HG03103 (cell line): ENCODE measurements around the gene SASH1.

Experiments used
- ATAC-seq: cut with Tn5 transposase; IDR thresholded peaks from one replicate; pipeline ENCODE4 v1.9.1; 2021; ENCODE audit warnings: low read depth; ENCODE audit not compliant: unreplicated experiment

The SASH1 gene

DNA sequence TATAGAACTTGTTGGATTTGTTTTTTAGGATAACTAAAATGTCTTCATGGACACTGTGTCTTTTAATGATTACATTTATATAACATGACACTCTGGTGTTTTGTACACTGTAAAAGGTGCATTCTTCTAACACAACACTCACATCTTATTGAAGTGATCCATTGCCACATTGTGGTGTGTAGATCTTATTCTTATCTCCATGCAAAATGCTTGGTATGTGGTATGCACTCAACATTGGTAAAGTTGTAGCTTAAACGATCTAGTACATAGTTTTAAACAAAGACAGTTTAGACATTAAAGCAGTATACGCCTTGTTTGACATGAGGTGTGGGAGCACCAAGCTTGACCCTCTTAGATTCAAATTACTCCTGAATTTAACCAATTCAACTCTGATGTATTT, 84.7 kb downstream of the SASH1 start:
- no peak for ATAC-seq

DNA sequence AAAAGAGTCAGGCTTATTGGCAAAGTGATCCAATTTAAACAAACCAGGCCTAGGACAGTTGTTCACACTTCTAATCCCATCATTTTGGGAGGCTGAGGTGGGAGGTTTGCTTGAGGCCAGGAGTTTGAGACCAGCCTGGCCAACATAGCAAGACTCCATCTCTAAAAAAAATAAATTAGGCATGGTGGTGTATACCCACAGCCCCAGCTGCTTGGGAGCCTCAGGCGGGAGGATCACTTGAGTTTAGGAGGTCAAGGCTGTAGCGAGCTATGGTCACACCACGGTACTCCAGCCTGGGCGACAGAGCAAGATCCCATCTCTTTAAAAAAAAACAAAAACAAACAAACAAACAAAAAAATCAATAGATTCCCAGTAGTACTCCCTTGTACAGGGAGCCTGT, 86.8 kb downstream of the SASH1 start:
- ATAC-seq = no peak

DNA sequence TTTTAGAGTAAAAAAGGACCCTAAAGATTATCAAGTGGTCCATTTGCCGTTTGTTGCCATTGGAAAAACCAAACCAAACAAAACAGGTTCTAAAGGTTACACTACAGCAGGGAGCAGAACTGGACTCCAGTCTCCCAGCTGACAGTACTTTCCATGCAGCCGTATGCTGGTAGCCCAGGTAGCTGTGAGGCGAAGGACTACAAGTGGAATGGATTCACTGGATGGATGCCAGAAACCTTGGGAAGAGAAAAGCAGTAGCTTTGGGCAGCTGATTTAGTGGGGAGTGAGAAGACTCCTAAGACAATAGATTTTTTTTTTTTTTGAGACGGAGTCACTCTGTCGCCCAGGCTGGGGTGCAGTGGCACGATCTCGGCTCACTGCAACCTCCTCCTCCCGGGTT, 88.3 kb downstream of the SASH1 start:
- ATAC-seq = no peak

DNA sequence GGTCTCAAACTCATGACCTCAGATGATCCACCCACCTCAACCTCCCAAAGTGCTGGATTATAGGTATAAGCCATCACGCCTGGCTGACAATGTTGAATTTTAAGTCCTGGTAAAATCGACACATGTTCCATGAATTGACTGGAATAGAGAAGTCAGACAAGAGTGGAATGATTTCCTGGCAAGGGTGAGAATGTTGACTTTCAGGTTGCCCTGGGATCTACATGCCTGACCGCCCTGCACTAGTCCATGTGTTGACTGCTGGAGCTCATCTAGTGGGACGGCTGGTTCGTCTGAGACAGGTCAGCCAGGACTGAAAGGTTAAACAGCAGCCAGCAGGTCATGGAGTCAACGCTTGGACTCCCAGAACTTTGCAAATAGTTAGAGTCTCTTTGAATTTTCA, 88.8 kb downstream of the SASH1 start:
- no peak for ATAC-seq

DNA sequence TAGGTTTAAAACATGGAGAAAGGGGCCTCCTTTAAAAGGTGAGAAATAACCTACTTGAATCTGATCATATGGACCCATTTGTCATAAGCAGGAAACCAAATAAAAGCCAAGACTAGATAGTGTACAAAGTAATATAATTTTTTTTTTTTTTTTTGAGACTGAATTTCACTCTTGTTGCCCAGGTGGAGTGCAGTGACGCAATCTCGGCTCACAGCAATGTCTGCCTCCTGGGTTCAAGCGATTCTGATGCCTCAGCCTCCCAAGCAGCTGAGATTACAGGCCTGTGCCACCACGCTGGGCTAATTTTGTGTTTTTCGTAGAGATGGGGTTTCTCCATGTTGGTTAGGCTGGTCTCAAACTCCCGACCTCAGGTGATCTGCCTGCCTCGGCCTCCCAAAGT, 89.2 kb downstream of the SASH1 start:
- ATAC-seq = no peak

DNA sequence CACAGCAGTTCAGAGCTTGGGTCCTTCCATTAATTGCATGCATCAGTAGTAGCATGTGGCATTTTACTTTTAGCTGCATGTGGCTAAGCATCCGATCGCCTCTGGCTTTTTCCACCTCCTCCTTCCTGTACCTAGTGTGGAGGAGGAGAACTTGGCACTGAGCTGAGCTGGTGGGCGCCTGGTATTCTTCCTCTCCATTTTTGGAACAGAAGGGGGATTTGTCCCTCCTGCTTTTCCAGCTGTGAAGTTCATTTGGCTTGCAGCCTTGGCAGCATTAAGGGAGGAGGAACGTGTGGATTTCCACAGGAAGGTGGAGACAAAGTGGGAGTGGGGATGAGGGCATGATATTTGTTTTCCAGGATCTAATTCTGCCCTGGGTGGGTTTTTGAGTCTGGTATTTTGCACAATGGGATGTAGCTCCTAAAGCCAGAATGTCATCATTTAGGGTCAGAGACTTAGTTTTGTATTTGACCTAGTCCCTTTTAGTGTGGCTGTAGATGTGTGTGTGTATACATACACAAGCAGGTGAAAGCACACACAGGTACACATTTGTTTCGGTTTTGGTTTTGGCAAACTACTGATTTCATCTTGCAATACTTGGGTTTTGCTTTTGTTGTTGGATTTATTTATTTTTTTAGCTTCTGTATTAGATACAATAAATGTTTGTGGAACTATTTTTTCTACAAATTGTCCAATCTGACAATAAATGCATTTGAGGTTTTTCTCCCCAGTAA, 90.0 kb downstream of the SASH1 start:
- ATAC-seq = no peak

DNA sequence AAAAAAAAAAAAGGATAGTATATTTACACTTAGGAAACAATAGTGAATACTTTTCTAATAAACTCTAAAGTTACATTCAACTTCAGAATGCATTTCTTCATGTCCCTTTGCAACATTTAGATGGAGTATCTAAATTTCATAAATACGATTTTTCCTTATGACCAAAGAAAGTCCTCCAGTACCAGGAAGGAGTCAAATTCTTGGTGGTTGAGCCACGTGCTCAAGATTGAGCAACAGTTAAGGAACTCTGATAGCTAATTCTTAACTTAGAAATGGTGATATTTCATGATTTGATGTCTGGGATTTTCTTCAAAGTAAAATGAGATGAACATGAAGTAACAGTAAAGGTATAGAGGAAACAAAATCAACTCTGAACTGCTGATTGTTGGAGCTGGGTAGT, 92.7 kb downstream of the SASH1 start:
- ATAC-seq = no peak

DNA sequence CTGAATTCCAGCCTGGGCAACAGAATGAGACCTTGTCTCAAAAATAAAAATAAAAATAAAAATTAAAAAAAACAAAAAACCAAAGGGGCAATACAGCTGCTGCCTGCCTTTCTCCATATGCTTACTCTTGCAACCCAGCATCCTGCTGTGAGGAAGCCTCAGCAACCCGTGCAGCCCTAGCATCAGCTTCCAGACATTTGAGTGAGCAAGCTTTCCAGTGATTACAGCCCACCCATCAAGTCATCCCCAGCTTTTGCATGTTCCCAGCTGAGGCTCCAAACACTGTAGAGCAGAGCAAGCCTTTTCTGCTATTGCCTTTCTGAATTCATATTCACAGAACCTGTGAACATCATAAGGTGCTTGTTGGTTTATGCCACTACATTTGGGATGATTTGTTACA, 93.8 kb downstream of the SASH1 start:
- ATAC-seq = no peak

DNA sequence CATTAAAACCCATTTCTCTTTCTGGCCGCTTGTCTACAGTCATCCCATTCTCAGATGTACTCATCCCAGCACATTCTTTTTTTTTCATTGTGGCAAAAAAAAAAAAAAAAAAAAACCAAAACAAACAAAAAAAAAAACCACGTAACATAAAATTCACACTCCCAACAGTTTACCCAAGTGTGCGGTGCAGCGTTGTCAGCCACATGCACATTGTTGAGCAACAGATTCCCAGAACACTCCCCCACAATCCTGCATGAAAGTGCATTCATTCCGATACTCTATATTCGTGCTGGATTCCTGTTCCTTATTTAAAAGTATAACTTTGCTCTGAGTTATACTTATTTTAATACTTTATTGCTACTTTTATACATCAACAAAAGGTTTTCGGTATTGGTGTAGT, 96.0 kb downstream of the SASH1 start:
- no peak for ATAC-seq

DNA sequence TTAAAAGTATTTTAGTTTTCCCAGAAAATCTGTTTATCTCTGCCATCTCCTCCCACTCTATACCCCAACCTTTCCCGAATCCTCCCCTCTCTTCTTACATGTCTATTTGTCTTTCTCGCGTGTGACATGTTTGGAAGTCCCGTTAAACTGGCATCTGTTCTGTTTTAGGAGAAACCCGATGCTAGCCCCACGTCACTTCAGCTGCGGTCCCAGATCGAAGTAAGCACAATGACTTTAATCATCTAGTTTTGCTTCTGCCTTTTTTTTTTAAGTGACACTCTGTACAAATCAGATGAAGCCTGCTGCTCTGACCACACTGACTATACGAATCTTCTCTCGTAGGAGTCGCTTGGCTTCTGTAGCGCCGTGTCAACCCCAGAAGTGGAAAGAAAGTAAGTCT, 97.4 kb downstream of the SASH1 start:
- no peak for ATAC-seq

DNA sequence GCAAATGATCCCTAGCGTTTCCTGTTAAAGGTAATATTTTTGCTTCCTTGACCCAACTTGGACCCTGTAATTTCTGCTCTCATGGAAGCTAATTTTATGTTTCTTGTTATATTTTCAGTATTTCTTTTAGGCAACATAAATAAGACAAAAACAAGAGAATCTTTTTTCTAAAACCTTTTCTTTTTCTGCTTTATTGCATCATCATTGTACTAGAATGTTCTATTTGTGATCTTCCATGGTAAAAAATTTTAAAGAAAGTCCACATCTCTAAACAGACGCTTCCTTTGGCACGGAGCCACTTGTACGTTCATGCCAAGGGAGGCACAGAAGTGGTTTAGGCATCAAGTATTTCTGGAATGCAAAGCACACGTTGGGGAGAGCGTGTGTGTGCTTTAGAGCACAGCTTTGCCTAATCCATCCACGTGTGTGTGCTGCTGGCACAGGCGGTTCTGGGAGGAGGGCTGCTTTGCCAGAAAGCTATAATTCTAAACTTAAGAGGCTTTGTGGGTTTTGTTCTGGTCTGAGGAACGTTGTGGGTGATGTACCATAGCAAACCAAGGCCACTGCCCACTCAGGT, 98.3 kb downstream of the SASH1 start:
- ATAC-seq = no peak

DNA sequence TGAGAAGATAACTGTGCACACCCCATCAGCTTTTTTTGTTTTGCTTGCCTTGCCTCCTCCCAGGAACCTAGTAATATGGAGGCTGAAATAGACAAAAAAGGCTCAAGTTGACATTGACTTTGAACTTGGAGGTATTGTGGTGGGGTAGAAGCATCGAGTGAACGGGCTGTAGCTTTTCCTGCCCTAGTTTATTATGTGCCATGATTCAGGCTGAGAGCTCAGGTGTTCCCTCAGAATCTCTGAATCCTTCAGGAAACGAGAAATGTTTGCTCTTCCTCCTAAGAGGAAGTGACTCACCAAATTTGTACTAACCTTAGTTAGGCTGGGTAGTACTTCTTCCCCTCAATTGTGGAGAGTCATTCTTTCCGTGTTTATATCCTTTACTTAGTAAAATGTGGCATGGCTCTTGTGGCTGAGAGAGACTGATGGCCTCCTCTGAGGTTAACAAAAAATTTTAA, 98.8 kb downstream of the SASH1 start:
- ATAC-seq = no peak

DNA sequence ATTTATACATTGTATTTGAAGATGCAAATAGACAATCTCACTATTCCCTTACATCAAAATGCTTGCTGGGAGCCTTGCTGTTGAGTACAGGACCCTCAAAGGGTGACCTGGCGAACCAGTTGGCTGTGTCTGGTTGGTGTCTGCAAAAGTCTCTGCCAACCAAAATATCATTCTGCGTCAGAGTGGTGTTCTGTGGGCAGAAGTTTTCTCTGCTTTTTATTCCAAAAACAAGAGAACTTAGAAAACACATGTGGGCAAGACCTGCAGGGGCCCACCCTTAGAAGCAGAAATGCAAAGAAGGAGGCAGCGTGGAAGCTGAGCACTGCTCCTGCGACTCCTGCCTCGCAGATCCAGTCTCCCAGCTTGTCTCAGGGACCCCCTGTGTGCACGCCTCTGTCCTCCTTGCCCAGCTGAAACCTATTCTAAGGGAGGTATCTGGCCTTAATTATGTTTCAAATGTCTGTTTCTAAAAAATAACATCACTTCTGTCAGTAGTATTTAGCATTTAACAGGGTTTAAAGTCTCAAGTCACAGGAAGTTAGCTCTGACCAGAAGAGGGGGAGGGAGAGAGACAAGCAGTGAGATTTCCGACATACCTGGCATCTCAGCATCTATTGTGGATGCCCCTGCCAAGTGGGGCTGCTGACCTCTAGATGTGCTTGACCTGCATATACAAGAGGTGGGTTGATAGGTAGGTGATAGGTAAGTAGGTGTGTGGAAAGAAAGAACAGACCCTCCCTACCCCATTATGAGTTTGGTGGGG, 101.3 kb downstream of the SASH1 start:
- ATAC-seq = no peak

DNA sequence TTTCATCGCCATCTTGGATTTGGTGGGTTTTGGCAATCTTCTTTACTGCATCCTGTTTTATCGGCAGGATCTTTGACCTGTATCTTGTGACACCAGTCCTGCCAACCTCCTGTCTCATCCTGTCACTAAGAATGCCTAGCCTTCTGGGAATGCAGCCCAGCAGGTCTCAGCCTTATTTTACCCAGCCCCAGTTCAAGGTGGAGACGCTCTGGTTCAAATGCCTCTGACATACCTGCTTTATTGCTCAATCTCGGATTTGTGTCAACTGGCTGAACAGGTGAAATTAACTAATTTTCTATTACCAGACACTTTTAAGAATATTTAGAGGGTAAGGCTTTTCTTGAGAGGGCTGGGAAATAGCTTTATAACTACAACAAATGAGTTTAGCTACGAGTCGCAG, 102.5 kb downstream of the SASH1 start:
- ATAC-seq = no peak

DNA sequence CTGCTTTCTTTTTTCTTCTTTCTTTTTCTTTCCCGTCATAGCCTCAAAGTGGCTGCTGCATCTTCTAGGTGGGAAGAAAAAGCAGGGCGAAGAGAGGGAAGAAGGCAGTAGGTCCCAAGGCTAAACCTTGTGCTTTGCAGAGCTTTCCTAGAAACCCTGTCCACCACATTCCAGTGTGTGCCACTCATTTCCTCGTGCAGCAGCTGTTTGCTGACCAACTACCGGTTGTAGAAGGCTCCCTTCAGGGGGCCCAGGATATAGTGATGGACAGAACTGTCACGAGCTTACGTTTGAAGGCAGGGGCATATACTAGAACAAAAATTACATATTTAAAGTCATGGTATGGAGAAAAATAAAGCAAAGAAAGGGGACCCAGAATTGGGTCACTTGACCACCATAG, 103.0 kb downstream of the SASH1 start:
- ATAC-seq = no peak

DNA sequence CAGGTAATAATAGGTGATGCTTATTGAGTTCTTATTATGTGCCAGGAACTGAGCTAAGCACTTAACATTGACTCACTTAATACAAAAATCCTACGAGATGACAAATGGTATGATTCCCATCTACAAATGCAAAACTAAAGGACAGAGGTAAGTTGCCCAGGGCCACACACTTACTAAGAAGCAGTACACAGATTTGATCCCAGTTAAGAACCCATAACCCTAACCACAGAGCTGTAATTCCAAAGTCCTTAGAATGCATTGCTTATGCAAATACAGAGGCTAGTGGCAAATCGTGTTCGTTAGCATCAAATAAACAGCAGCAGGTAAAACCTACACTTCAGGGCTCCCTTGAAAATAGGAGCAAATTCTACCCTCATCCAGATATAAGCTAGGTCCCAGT, 104.0 kb downstream of the SASH1 start:
- ATAC-seq = no peak

DNA sequence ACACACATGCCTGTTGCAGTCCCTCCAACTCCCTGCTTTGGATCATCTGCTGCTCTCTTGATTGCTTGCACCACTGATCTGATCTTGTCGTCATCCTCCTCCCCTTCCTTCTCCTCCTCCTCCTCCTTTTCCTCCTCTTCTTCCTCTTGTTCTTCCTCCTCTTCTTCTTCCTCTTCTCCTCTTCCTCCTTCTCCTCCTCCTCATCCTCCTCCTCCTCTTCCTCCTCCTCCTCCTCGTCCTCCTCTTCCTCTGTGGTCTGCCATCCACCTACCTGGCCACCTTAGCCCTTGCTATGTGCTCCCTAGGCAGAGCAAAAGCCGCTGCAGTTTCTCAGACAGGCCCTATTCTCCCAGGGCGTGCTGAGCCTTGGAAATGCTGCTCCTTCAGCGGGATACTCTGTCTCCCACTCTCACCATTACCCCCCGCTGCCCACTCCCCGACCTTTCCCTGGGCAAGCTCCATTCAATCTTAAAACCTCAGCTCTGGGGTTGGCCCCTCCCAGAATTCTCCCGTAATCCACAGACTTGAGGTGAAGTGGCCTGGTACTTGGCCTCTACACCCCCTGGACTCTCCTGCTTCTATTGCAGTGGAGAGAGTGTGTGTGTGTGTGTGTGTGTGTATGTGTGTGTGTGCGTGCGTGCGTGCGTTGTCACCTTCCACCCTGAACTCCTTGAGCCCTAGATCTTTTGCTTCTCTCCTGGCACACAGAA, 105.0 kb downstream of the SASH1 start:
- ATAC-seq = no peak

DNA sequence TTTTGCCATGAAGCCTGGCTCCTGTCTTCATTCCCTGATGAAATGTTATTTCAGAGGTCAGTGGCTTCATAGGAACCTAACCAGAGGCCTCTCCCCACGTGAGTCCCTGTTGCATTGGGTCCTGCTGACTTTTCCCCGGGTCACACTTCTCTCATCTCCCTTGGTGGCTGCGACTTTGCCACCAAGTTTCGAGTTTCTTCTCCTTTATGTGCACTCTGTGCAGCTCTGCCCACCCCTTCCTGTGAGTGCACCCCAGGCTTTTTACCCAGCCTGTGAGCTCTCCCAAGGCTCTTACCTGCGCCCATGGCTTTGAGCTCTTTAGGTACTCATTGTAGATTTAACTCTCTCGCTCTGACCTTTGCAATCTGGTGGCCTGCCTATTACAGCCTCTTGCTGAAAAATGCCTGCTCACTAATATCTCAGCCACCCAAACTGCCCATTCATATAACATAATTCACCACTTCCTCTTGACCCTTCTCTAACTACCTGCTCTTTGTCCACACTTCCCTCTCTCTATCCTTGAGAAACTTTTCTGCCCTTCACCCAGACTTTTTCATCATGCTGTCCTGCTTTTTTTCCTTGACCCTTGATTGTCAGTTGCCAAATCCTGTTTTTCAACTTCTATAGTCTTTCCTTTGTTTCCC, 105.9 kb downstream of the SASH1 start:
- no peak for ATAC-seq

DNA sequence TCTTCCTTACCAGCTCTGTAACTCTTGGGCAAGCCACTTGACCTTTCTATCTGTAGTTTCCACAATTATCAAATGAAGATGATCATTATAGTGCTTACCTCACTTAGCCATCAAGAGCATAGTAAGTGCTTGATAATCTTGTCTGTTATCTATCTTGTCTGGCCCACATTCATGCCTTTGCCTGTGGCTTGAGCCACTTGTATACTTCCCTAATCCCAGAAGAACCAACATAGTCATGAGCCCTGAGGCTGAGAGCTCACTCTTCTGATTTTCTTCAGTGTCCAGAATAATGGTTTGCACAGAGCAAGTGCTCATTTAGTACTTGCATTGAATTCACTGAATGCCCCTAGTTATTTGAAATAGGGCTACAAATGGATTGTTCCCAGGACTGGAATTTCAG, 108.2 kb downstream of the SASH1 start:
- ATAC-seq = no peak

DNA sequence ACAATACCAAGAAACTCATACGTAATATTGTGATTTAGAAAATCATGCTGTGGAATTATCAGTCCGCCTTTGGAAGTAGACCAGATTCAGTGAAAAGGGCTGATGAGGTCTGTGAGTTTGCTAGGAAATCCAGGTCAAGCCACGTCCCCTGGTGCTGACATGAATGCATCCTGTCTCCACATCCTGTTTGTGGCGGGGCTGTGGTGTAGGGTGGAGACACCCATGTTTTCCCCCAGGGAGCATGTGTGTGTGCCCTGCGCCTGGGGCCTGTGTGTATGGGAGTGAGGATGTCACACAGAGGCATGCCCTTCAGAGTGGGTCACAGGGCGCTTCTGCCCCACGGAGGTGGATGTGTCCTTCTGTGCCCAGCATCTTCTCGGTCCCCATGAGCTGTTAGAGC, 109.1 kb downstream of the SASH1 start:
- ATAC-seq = no peak

DNA sequence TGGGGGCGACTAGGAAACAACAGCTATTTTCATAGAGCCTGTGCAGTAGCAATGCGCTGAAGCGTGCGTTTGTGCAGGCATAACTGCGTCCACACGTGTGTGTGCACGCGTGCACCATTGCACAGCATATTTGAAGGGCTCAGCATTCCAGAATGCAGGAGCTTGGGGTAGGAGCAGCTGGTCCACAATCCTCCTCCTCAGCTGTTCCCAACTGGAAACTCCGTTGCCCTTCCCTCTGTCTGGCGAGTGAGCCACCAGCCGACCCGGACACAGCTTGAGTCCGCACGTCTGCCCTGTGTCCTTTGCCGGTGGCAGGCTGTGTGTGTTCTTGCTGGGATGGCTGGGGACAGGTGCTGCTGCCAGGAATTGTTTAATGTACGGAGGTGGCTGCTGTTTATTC, 110.2 kb downstream of the SASH1 start:
- no peak for ATAC-seq
